Measurements from ENCODE around the gene RNASE4.

RNASE4 gene

DNA sequence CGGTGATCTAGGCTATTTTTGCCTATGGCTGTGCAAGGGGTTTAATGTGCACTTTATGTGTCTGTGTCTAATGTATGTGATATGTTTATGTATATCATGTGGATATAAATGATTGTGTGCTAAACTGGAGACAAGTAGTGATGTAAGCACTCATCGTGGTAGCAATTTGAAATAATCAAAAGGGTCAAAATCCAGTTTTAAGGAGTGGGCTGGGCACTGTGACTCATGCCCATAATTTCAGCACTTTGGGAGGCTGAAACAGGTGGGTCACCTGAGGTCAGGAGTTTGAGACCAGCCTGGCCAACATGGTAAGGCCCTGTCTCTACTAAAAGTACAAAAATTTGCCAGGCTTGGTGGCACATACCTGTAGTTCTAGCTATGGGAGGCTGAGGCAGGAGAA lies 64.1 kb downstream of the RNASE4 start:
- DNase-seq: no peak

DNA sequence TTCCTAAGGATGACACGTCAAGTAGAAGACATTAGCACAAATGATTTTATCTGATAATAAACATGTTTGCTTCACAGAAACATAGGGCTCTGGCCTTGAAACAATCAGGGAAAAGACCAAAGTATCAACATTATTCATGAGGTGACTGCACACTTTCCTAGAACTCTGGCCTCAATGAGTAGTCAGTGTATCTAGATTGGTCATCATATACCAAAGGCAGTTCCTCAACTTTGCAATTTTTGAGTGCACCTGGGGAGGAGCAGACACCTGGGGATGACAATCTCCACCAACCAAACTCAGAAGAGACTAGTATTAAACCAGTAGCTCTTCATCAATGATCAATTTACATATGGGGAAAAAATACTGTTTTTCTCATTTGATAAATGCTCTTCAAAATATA lies 65.8 kb downstream of the RNASE4 start:
- no peak for DNase-seq

Data from NCI-H345 (cell line).